Measurements from ENCODE around the gene FIGN. TPM values are rescaled to one million over a fixed set of nuclear protein-coding genes. Genes with fewer than 3 reads are reported as not detected.

Gene FIGN
- total and polyA plus RNA-seq, 9 of the 15 experiments (the other 6 are each of a cell fraction or from before 2014, with no cell fraction given): 0.02 TPM; not detected in 8

DNA sequence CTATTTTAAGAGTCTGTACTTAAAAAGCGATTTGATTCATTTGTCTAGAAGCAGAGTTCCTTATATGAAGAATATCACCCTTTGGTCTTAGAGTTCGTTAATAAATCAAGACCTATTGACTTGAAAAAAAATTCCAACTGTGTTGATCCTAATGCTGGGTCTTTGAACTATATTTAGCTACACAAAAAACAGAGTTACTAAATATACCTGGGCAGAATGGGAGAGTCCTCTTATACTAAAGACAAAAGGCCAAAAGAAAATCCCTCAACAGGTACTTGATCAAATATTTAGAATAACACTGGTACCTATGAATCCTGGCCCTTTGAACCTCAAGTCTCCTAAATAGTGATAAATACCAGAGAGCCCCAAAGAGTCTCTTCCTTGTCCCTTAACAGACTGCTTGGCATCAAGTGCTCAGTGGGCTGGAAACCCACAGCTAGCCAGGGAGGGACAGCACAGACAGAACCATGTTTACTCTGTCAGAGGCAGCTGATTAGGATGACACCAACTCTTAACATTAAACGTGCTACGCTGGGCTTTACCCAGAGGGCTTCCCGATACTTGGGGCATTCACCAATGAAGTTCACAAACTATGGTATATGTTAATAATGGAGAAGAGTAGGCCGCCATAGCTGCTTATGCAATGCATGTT lies 95.1 kb downstream of the FIGN start:
- intact Hi-C loops (cut with micrococcal nuclease): no loop called here
- H3K4me3 ChIP-seq: no peak overlapping the region
- no peaks in the 10 kb centered on the region for H3K79me2 ChIP-seq (ENCODE audit: control insufficient read depth, insufficient read depth, low read length)
- no peak for DNase-seq (ENCODE audit: extremely low read depth in 1 of 4, low spot score in 3 of 4)
- H3K27me3 ChIP-seq (ENCODE audit: control insufficient read depth in 2 of 2, insufficient read depth in 2 of 2, low read length in 2 of 2): no peaks in the 10 kb centered on the region
- BruUV-seq (replicated peaks): no TSS peak
- in situ Hi-C loops (cut with MboI): no loop called here
- POLR2A ChIA-PET: no interaction called here
- no peak for FAIRE-seq
- no peak overlapping the region for H3K9ac ChIP-seq (ENCODE audit: insufficient read depth in 1 of 2, low read depth in 2 of 2, low read length in 2 of 2)
- no peak overlapping the region for H3K4me2 ChIP-seq (ENCODE audit: insufficient read depth, low read length)
- H2AFZ ChIP-seq (ENCODE audit: low read depth, low read length): no peak overlapping the region
- H3K36me3 ChIP-seq (ENCODE audit: control insufficient read depth, insufficient read depth, low read length): no peaks in the 10 kb centered on the region
- 0% methylated on average over 6 of the region's 6 CpGs for WGBS (ENCODE audit: insufficient coverage, low coverage, missing lambda C conversion rate)
- no peak for TF ChIP-seq MXI1 (IDR thresholded peaks at IDR 0.05; ENCODE audit: low read depth, low read length)
- no peak for TF ChIP-seq POLR2AphosphoS2 (IDR thresholded peaks at IDR 0.05; ENCODE audit: low read length)
- TF ChIP-seq, protein P1, sequence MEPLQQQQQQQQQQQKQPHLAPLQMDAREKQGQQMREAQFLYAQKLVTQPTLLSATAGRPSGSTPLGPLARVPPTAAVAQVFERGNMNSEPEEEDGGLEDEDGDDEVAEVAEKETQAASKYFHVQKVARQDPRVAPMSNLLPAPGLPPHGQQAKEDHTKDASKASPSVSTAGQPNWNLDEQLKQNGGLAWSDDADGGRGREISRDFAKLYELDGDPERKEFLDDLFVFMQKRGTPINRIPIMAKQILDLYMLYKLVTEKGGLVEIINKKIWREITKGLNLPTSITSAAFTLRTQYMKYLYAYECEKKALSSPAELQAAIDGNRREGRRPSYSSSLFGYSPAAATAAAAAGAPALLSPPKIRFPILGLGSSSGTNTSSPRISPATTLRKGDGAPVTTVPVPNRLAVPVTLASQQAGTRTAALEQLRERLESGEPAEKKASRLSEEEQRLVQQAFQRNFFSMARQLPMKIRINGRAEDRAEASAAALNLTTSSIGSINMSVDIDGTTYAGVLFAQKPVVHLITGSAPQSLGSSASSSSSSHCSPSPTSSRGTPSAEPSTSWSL (CRISPR knock-in tag; IDR thresholded peaks at IDR 0.05; ENCODE audit: borderline replicate concordance): no peak
- TF ChIP-seq NFIC (IDR thresholded peaks at IDR 0.05): no peak
- no peak for TF ChIP-seq L3MBTL2 (IDR thresholded peaks at IDR 0.05)
- no peak for TF ChIP-seq ZNF140 (CRISPR knock-in tag; IDR thresholded peaks at IDR 0.05)
- no peak for TF ChIP-seq ZNF445 (CRISPR knock-in tag; IDR thresholded peaks at IDR 0.05; ENCODE audit: low read depth)
- no peak for TF ChIP-seq TARDBP (IDR thresholded peaks at IDR 0.05)
- TF ChIP-seq NR2C2 (CRISPR knock-in tag; IDR thresholded peaks at IDR 0.05): no peak
- TF ChIP-seq NR2C2 (tag; IDR thresholded peaks at IDR 0.05): no peak
- no peak for TF ChIP-seq SMARCB1 (IDR thresholded peaks at IDR 0.05; ENCODE audit: insufficient read length, low read depth)
- no peak for TF ChIP-seq E2F3 (CRISPR knock-in tag; IDR thresholded peaks at IDR 0.05)
- TF ChIP-seq ZC3H4 (CRISPR knock-in tag; IDR thresholded peaks at IDR 0.05; ENCODE audit: borderline replicate concordance): no peak
- TF ChIP-seq, protein P2, sequence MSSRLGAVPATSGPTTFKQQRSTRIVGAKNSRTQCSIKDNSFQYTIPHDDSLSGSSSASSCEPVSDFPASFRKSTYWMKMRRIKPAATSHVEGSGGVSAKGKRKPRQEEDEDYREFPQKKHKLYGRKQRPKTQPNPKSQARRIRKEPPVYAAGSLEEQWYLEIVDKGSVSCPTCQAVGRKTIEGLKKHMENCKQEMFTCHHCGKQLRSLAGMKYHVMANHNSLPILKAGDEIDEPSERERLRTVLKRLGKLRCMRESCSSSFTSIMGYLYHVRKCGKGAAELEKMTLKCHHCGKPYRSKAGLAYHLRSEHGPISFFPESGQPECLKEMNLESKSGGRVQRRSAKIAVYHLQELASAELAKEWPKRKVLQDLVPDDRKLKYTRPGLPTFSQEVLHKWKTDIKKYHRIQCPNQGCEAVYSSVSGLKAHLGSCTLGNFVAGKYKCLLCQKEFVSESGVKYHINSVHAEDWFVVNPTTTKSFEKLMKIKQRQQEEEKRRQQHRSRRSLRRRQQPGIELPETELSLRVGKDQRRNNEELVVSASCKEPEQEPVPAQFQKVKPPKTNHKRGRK (tag; IDR thresholded peaks at IDR 0.05): no peak
- TF ChIP-seq HMGN3 (IDR thresholded peaks at IDR 0.05; ENCODE audit: borderline replicate concordance, extremely low read depth, insufficient read length, low read depth, low read length): no peak
- no peaks in the 10 kb centered on the region for H3K9me1 ChIP-seq (ENCODE audit: control insufficient read depth, insufficient read depth, low read length)
- no peak for ATAC-seq
- H3K9me3 ChIP-seq (replicated peaks; ENCODE audit: control insufficient read depth, insufficient read depth, low read depth, low read length): no peaks in the 10 kb centered on the region; the same call in 1 of the 2 replicates
- CTCF ChIA-PET (ENCODE audit: low intra/inter-chr PET ratio): no interaction called here
- H3K27ac ChIP-seq (ENCODE audit: extremely low read depth, low read depth, low read length): no peak overlapping the region
- H4K20me1 ChIP-seq (replicated peaks; ENCODE audit: control insufficient read depth, insufficient read depth, low read length): no peaks in the 10 kb centered on the region
- H3K4me1 ChIP-seq (replicated peaks in 1 of 2; ENCODE audit: control insufficient read depth in 2 of 2, insufficient read depth in 2 of 2, low read length in 2 of 2): no peaks in the 10 kb centered on the region

All from K562 (cell line).